WTC11 (cell line): Measurements from ENCODE around the gene ANKRD53. TPM values are rescaled to one million over a fixed set of nuclear protein-coding genes. Genes with fewer than 3 reads are reported as not detected.
"Not testable (repeated sequence)": the region's sequence is repeated elsewhere in the genome, so short reads cannot be mapped to it uniquely, and the experiment has no call there.

Experiments
- ATAC-seq: fragments of 200-7000 bp; cut with Tn5 transposase; 2 replicates; pipeline ENCODE4 v1.10.0; 2021; ENCODE audit warnings: mild to moderate bottlenecking, moderate library complexity
- CTCF ChIA-PET: fragments of 300-600 bp; sonication (Branson Sonifier 250); formaldehyde crosslinking; loops from one replicate; lab custom pipeline; 2021; ENCODE audit warnings: antibody characterized with exemption; lab: Charles Lee
- POLR2A ChIA-PET: fragments of 350-600 bp; sonication (Branson Sonifier 250); formaldehyde crosslinking; loops from one replicate; lab custom pipeline; 2021; ENCODE audit warnings: antibody characterized with exemption; lab: Charles Lee
- DNase-seq: peaks from one replicate; pipeline ENCODE4 v3.0.0; 2021; ENCODE audit warnings: low spot score
- H3K27ac Mint-ChIP-seq: 2 replicates; pipeline ENCODE4 v1.8.0; 2021; ENCODE audit warnings: mixed read lengths
- H3K27me3 Mint-ChIP-seq: 2 replicates; pipeline ENCODE4 v1.8.0; 2021; ENCODE audit warnings: low read depth, mild to moderate bottlenecking, moderate library complexity, mixed read lengths
- H3K36me3 Mint-ChIP-seq: 2 replicates; pipeline ENCODE4 v1.8.0; 2021; ENCODE audit warnings: mixed read lengths
- H3K4me1 Mint-ChIP-seq: 2 replicates; pipeline ENCODE4 v1.8.0; 2022; ENCODE audit warnings: mixed read lengths
- H3K4me3 Mint-ChIP-seq: 2 replicates; pipeline ENCODE4 v1.8.0; 2021; ENCODE audit warnings: mild to moderate bottlenecking, moderate library complexity, mixed read lengths
- H3K9me3 Mint-ChIP-seq: 2 replicates; pipeline ENCODE4 v1.8.0; 2021; ENCODE audit warnings: mixed read lengths
- CBFB ChIP-seq: sonication (generic); formaldehyde crosslinking; IDR thresholded peaks from 2 replicates; pipeline ENCODE4 v1.8.1; 2022; ENCODE audit warnings: mild to moderate bottlenecking, low read depth, missing genetic modification reagents
- CREM ChIP-seq: sonication (generic); formaldehyde crosslinking; IDR thresholded peaks from 2 replicates; pipeline ENCODE4 v1.8.1; 2022; ENCODE audit warnings: mild to moderate bottlenecking, missing genetic modification reagents, moderate library complexity
- ESRRA ChIP-seq: sonication (generic); formaldehyde crosslinking; IDR thresholded peaks from 2 replicates; pipeline ENCODE4 v1.8.1; 2022; ENCODE audit warnings: mild to moderate bottlenecking, missing genetic modification reagents, borderline replicate concordance
- FOXK1 ChIP-seq: sonication (generic); formaldehyde crosslinking; IDR thresholded peaks from 2 replicates; pipeline ENCODE4 v1.8.0; 2022; ENCODE audit warnings: mild to moderate bottlenecking, moderate library complexity, missing genetic modification reagents
- JUN ChIP-seq: sonication (generic); formaldehyde crosslinking; IDR thresholded peaks from 2 replicates; pipeline ENCODE4 v1.8.0; 2023; ENCODE audit warnings: mild to moderate bottlenecking, missing genetic modification reagents
- MLX ChIP-seq: sonication (generic); formaldehyde crosslinking; IDR thresholded peaks from 2 replicates; pipeline ENCODE4 v1.8.1; 2023; ENCODE audit warnings: mild to moderate bottlenecking, missing genetic modification reagents, moderate library complexity
- RELA ChIP-seq: sonication (generic); formaldehyde crosslinking; IDR thresholded peaks from 2 replicates; pipeline ENCODE4 v1.8.1; 2022; ENCODE audit warnings: missing genetic modification reagents, mild to moderate bottlenecking, borderline replicate concordance
- SOX15 ChIP-seq: fragments of 250-450 bp; sonication (Bioruptor Pico); IDR thresholded peaks from 2 replicates; pipeline ENCODE4 v1.9.0; 2021; ENCODE audit warnings: mild to moderate bottlenecking
- TEAD1 ChIP-seq: sonication (generic); formaldehyde crosslinking; IDR thresholded peaks from 2 replicates; pipeline ENCODE4 v1.8.0; 2022; ENCODE audit warnings: mild to moderate bottlenecking, missing genetic modification reagents
- TP53 ChIP-seq: sonication (generic); formaldehyde crosslinking; IDR thresholded peaks from 2 replicates; pipeline ENCODE4 v1.8.1; 2023; ENCODE audit warnings: mild to moderate bottlenecking, missing genetic modification reagents
- ZNF232 ChIP-seq: sonication (generic); formaldehyde crosslinking; IDR thresholded peaks from 2 replicates; pipeline ENCODE4 v1.8.0; 2022; ENCODE audit warnings: mild to moderate bottlenecking, missing genetic modification reagents
- ZNF263 ChIP-seq: sonication (generic); formaldehyde crosslinking; IDR thresholded peaks from 2 replicates; pipeline ENCODE4 v1.8.1; 2022; ENCODE audit warnings: low read depth, mild to moderate bottlenecking, moderate library complexity, missing genetic modification reagents
- ZNF425 ChIP-seq: fragments of 250-450 bp; sonication (Bioruptor Pico); conservative IDR thresholded peaks from 2 replicates; pipeline ENCODE4 v1.9.0; 2021; ENCODE audit warnings: mild to moderate bottlenecking
- ZNF512 ChIP-seq: sonication (generic); formaldehyde crosslinking; IDR thresholded peaks from 2 replicates; pipeline ENCODE4 v1.8.1; 2022; ENCODE audit warnings: missing genetic modification reagents, borderline replicate concordance
- total RNA-seq: library from RNA; stranded (reverse); gene quantifications from 3 replicates; pipeline ENCODE4 v1.2.3, GENCODE V29; 2021
- TF ChIP-seq, protein P1 (sequence below): fragments of 250-450 bp; sonication (Bioruptor Pico); IDR thresholded peaks from 2 replicates; pipeline ENCODE4 v1.8.0; 2021; ENCODE audit warnings: mild to moderate bottlenecking
- TF ChIP-seq, protein P2 (sequence below): sonication (generic); formaldehyde crosslinking; IDR thresholded peaks from 2 replicates; pipeline ENCODE4 v1.8.1; 2023; ENCODE audit warnings: mild to moderate bottlenecking, missing genetic modification reagents, borderline replicate concordance
- TF ChIP-seq, protein P3 (sequence below): sonication (generic); formaldehyde crosslinking; IDR thresholded peaks from 2 replicates; pipeline ENCODE4 v1.8.1; 2022; ENCODE audit warnings: low read depth, mild to moderate bottlenecking, moderate library complexity, missing genetic modification reagents, borderline replicate concordance

Gene ANKRD53
- total RNA-seq, 1 experiment from 2014 or later, result 0.81 TPM

DNA sequence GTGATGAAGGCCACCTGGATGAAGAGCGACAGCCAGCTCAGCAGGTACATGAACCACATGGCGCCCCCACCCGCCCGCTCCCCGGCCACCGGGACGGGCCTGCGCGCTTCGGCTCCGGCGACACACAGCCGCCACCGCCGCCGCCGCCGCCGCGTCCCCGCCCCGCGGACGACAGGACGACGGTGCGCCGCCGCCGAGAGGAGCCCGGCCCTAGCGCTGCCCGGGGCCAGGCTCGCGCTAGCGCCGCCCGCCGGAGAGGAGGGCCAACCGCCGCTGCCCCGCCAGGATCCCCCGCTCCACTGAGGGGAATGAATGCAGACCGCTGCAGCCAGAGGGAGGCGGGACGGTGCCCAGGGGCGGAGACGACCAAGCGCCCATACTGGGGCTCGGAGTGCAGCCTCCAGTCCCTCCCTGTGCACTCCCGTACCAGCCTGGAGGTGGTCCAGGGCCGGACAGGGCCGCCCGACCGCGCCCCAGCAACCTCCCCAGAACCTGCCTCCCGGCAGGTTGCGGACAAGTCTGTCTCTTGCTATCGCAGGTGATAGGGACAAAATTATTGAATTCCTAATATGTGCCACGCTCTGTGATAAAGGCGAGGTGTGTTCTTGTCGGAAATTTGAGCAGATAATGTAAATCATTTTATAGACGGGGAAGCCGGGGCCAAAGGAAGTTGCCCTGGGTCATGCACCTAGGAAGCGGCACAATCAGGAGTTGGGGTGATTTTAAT, 16.4 kb downstream of the ANKRD53 start, which contains the start of gene TEX261 (continued):
- TF ChIP-seq ZNF512 (CRISPR knock-in tag), result no peak
- TF ChIP-seq ZNF263 (CRISPR knock-in tag), result no peak
- TF ChIP-seq CBFB (CRISPR knock-in tag), result 0 out of 2 replicates have a peak, but pooled peaks have one; percentile 86
- no peak for TF ChIP-seq TEAD1 (CRISPR knock-in tag)

DNA sequence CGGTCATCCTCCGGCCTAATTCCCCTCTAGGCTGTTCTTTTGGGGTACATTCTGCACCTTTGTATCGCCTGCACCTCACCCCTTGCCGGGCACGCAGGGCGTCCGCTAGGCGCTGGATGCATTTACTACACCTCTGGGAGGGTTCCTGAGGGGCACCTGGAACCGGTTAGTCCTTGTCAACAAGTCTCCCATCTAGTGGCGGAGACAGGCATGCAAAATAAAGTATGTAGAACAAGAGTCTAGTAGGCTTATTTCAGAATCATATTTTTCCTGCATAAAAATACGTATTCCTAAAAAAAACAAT, 16.9 kb downstream of the ANKRD53 start:
- ATAC-seq (peak; percentile 33), DNase-seq (peak; percentile 54)
- ChIA-PET POLR2A (no interaction called here), CTCF (no interaction called here)
- Mint-ChIP-seq H3K4me1 (peaks cover 17% of the 10 kb centered on the region), H3K36me3 (0 out of 2 replicates have a peak, but pooled peaks cover 4% of the 10 kb centered on the region), H3K9me3 (no peaks in the 10 kb centered on the region), H3K27me3 (peaks cover 27% of the 10 kb centered on the region), H3K4me3 (peak overlapping the region; percentile 86), H3K27ac (no peak overlapping the region)
- TF ChIP-seq, protein P1, sequence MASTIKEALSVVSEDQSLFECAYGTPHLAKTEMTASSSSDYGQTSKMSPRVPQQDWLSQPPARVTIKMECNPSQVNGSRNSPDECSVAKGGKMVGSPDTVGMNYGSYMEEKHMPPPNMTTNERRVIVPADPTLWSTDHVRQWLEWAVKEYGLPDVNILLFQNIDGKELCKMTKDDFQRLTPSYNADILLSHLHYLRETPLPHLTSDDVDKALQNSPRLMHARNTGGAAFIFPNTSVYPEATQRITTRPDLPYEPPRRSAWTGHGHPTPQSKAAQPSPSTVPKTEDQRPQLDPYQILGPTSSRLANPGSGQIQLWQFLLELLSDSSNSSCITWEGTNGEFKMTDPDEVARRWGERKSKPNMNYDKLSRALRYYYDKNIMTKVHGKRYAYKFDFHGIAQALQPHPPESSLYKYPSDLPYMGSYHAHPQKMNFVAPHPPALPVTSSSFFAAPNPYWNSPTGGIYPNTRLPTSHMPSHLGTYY (CRISPR knock-in tag), result no peak
- 0 out of 2 replicates have a peak, but pooled peaks have one; percentile 19 for TF ChIP-seq FOXK1 (CRISPR knock-in tag)

DNA sequence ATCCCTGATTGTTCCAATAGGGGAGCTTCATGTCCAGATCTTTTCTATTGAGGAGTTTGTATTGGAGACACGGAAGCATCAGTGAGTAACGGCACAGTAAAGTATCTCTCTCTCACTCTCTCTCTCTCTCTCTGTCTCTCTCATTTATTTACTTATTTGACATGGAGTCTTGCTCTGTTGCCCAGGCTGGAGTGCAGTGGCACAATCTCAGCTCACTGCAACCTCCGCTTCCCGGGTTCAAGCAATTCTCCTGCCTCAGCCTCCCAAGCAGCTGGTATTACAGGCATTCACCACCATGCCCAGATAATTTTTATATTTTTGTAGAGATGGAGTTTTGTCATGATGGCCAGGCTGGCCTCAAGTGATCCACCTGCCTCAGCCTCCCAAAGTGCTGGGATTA, 20.5 kb downstream of the ANKRD53 start:
- POLR2A ChIA-PET, result not testable (repeated sequence)

GRCh38 chr2:70999362-70999761, 20.9 kb downstream of the ANKRD53 start:
- Mint-ChIP-seq H3K27ac (no peak overlapping the region), H3K4me1 (peaks cover 23% of the 10 kb centered on the region), H3K4me3 (no peak overlapping the region), H3K9me3 (no peaks in the 10 kb centered on the region; the same call in 1 of the 2 replicates), H3K36me3 (no peaks in the 10 kb centered on the region), H3K27me3 (peaks cover 41% of the 10 kb centered on the region)
- DNase-seq (no peak), ATAC-seq (no peak)
- ChIA-PET CTCF (interaction anchor here (0.6 to 1.1 kb wide), 3 partner anchors 15 to 71 kb away, joined by 3 to 4 read pairs (median 4); no protein-coding TSS in a partner anchor), POLR2A (no interaction called here)
- TF ChIP-seq, protein P2, sequence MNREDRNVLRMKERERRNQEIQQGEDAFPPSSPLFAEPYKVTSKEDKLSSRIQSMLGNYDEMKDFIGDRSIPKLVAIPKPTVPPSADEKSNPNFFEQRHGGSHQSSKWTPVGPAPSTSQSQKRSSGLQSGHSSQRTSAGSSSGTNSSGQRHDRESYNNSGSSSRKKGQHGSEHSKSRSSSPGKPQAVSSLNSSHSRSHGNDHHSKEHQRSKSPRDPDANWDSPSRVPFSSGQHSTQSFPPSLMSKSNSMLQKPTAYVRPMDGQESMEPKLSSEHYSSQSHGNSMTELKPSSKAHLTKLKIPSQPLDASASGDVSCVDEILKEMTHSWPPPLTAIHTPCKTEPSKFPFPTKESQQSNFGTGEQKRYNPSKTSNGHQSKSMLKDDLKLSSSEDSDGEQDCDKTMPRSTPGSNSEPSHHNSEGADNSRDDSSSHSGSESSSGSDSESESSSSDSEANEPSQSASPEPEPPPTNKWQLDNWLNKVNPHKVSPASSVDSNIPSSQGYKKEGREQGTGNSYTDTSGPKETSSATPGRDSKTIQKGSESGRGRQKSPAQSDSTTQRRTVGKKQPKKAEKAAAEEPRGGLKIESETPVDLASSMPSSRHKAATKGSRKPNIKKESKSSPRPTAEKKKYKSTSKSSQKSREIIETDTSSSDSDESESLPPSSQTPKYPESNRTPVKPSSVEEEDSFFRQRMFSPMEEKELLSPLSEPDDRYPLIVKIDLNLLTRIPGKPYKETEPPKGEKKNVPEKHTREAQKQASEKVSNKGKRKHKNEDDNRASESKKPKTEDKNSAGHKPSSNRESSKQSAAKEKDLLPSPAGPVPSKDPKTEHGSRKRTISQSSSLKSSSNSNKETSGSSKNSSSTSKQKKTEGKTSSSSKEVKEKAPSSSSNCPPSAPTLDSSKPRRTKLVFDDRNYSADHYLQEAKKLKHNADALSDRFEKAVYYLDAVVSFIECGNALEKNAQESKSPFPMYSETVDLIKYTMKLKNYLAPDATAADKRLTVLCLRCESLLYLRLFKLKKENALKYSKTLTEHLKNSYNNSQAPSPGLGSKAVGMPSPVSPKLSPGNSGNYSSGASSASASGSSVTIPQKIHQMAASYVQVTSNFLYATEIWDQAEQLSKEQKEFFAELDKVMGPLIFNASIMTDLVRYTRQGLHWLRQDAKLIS (CRISPR knock-in tag), result no peak
- TF ChIP-seq ZNF425 (CRISPR knock-in tag) (no peak), ESRRA (CRISPR knock-in tag) (no peak), JUN (no peak), CREM (CRISPR knock-in tag) (no peak), MLX (CRISPR knock-in tag) (no peak), TP53 (CRISPR knock-in tag) (no peak), ZNF232 (CRISPR knock-in tag) (no peak), RELA (CRISPR knock-in tag) (no peak), SOX15 (no peak)
- TF ChIP-seq, protein P3, sequence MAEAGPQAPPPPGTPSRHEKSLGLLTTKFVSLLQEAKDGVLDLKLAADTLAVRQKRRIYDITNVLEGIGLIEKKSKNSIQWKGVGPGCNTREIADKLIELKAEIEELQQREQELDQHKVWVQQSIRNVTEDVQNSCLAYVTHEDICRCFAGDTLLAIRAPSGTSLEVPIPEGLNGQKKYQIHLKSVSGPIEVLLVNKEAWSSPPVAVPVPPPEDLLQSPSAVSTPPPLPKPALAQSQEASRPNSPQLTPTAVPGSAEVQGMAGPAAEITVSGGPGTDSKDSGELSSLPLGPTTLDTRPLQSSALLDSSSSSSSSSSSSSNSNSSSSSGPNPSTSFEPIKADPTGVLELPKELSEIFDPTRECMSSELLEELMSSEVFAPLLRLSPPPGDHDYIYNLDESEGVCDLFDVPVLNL (CRISPR knock-in tag), result no peak

More for the DNA sequence above, 20.5 kb downstream of the ANKRD53 start:
- peaks cover 36% of the 10 kb centered on the region for H3K27me3 Mint-ChIP-seq
- H3K27ac Mint-ChIP-seq, ATAC-seq, H3K36me3 Mint-ChIP-seq, DNase-seq, H3K4me3 Mint-ChIP-seq, H3K9me3 Mint-ChIP-seq: not testable (repeated sequence)
- CTCF ChIA-PET, result interaction anchor here (0.6 to 0.8 kb wide), 2 partner anchors 38 to 71 kb away, joined by 3 to 4 read pairs; no protein-coding TSS in a partner anchor
- peaks cover 25% of the 10 kb centered on the region for H3K4me1 Mint-ChIP-seq
